HG03378 (cell line): Measurements from ENCODE around the gene PTPRCAP.
"Not testable (repeated sequence)": the region's sequence is repeated elsewhere in the genome, so short reads cannot be mapped to it uniquely, and the experiment has no call there.

ENCODE experiments used
- ATAC-seq: cut with Tn5 transposase; IDR thresholded peaks from one replicate; pipeline ENCODE4 v1.9.1; 2021; ENCODE audit warnings: mild to moderate bottlenecking, moderate library complexity; ENCODE audit not compliant: unreplicated experiment

The PTPRCAP gene

GRCh38 chr11:67465530-67465929, 28.0 kb upstream of the PTPRCAP start:
- ATAC-seq = not testable (repeated sequence)

- ATAC-seq = no peak
These were observed 27.7 kb upstream of the PTPRCAP start for GRCh38 chr11:67465189-67465510.

GRCh38 chr11:67464411-67465188, 27.1 kb upstream of the PTPRCAP start:
- no peak for ATAC-seq

GRCh38 chr11:67463680-67464410, 26.4 kb upstream of the PTPRCAP start:
- ATAC-seq = no peak

GRCh38 chr11:67463186-67463585, 25.7 kb upstream of the PTPRCAP start:
- no peak for ATAC-seq

GRCh38 chr11:67458266-67458665, 20.8 kb upstream of the PTPRCAP start:
- ATAC-seq = no peak

GRCh38 chr11:67457453-67457852, 20.0 kb upstream of the PTPRCAP start:
- no peak for ATAC-seq

- ATAC-seq = no peak
These were observed 18.7 kb upstream of the PTPRCAP start for GRCh38 chr11:67456068-67456705.

- no peak for ATAC-seq
These were observed 17.6 kb upstream of the PTPRCAP start, which contains the start of gene CABP4 for GRCh38 chr11:67455054-67455453. TSS of gene CABP4 (plus strand) at chr11:67455354. CDS start at chr11:67455424, 70 bp downstream.

GRCh38 chr11:67453816-67454732, 16.6 kb upstream of the PTPRCAP start:
- no peak for ATAC-seq

GRCh38 chr11:67452141-67452952, 14.9 kb upstream of the PTPRCAP start, which contains the start of gene GPR152:
TSS of gene GPR152 (minus strand) at chr11:67452729. CDS start at chr11:67452724, 5 bp downstream.
- no peak for ATAC-seq

GRCh38 chr11:67451658-67451976, 14.1 kb upstream of the PTPRCAP start:
- ATAC-seq = no peak

GRCh38 chr11:67450796-67451657, 13.5 kb upstream of the PTPRCAP start:
- no peak for ATAC-seq

- ATAC-seq = no peak
These were observed 11.8 kb upstream of the PTPRCAP start for GRCh38 chr11:67449116-67449844.

- no peak for ATAC-seq
These were observed 10.7 kb upstream of the PTPRCAP start for GRCh38 chr11:67448220-67448609.

- ATAC-seq = no peak
These were observed 8.0 kb upstream of the PTPRCAP start for GRCh38 chr11:67445515-67445914.

- ATAC-seq = no peak
These were observed 5.3 kb upstream of the PTPRCAP start for GRCh38 chr11:67442504-67443404.
